Activated CD8-positive, alpha-beta memory T cell treated with anti-CD3 and anti-CD28 coated beads, Interleukin-2, amount 10 ng/mL, durations not matched to agents 7 days and 5 days (primary cell): Measurements from ENCODE around the gene PARP9. TPM values are rescaled to one million over a fixed set of nuclear protein-coding genes. Genes with fewer than 3 reads are reported as not detected.

Source experiments
- ATAC-seq: fragments of 150-1000 bp; cut with Tn5 transposase; one replicate; pipeline ENCODE4 v1.10.0; 2021; ENCODE audit warnings: moderate library complexity
- CTCF ChIA-PET: fragments of 350-600 bp; sonication (Branson Sonifier 250); formaldehyde crosslinking; loops from one replicate; lab custom pipeline; 2021; ENCODE audit warnings: antibody characterized with exemption; lab: Charles Lee
- DNase-seq: peaks from one replicate; pipeline ENCODE4 v3.0.0-alpha.2; 2020
- H3K27ac Mint-ChIP-seq: one replicate; pipeline ENCODE4 v1.8.0; 2021; ENCODE audit warnings: mild to moderate bottlenecking, mixed read lengths
- H3K27me3 Mint-ChIP-seq: one replicate; pipeline ENCODE4 v1.8.0; 2021; ENCODE audit warnings: mixed read lengths
- H3K36me3 Mint-ChIP-seq: one replicate; pipeline ENCODE4 v1.8.0; 2021; ENCODE audit warnings: mild to moderate bottlenecking, mixed read lengths
- H3K4me1 Mint-ChIP-seq: one replicate; pipeline ENCODE4 v1.8.0; 2021; ENCODE audit warnings: mixed read lengths
- H3K4me3 Mint-ChIP-seq: one replicate; pipeline ENCODE4 v1.8.0; 2021; ENCODE audit warnings: mild to moderate bottlenecking, moderate library complexity, mixed read lengths
- H3K9me3 Mint-ChIP-seq: one replicate; pipeline ENCODE4 v1.8.0; 2022; ENCODE audit warnings: low read depth, mixed read lengths
- total RNA-seq, 2 experiments: library from RNA; stranded (reverse); gene quantifications; one replicate each; pipeline ENCODE4 v1.2.3, GENCODE V29; 2021

The PARP9 gene
- total RNA-seq, 2 experiments from 2014 or later = 91.8 to 147 TPM

- Mint-ChIP-seq H3K9me3 (no peaks in the 10 kb centered on the region), H3K4me3 (no peak overlapping the region), H3K4me1 (peaks cover 11% of the 10 kb centered on the region), H3K36me3 (peaks cover 27% of the 10 kb centered on the region), H3K27me3 (no peaks in the 10 kb centered on the region), H3K27ac (no peak overlapping the region)
- ATAC-seq = peak; percentile 27
- no peak for DNase-seq
- CTCF ChIA-PET = interaction anchor here (1.6 kb wide), 2 partner anchors 8 to 10 kb away, joined by 3 to 4 read pairs; no protein-coding TSS in a partner anchor
Measured at GRCh38 chr3:122488262-122488973, 75.7 kb downstream of the PARP9 start.

- CTCF ChIA-PET = no interaction called here
- Mint-ChIP-seq H3K27ac (no peak overlapping the region), H3K36me3 (peaks cover 11% of the 10 kb centered on the region), H3K27me3 (no peaks in the 10 kb centered on the region), H3K4me1 (peaks cover 19% of the 10 kb centered on the region), H3K9me3 (no peaks in the 10 kb centered on the region), H3K4me3 (no peak overlapping the region)
- ATAC-seq (no peak), DNase-seq (no peak)
Measured at GRCh38 chr3:122484985-122485384, 79.1 kb downstream of the PARP9 start.

GRCh38 chr3:122481390-122481789 is 82.7 kb downstream of the PARP9 start:
- H3K4me1 Mint-ChIP-seq = peaks cover 15% of the 10 kb centered on the region

More at GRCh38 chr3:122481390-122481789, 82.7 kb downstream of the PARP9 start:
- Mint-ChIP-seq H3K36me3 (peaks cover 11% of the 10 kb centered on the region), H3K27ac (no peak overlapping the region), H3K4me3 (no peak overlapping the region), H3K9me3 (no peaks in the 10 kb centered on the region), H3K27me3 (no peaks in the 10 kb centered on the region)
- ATAC-seq = no peak
- DNase-seq = no peak
- CTCF ChIA-PET = no interaction called here

Other genes with a start within 250 kb of the PARP9 start
- gene CSTA, start 239.1 kb downstream of the PARP9 start, total RNA-seq = not detected
- gene MIX23, start 181.1 kb downstream of the PARP9 start, total RNA-seq = 10 to 100 TPM; 39.3 to 48.9 TPM
- gene FAM162A, start 180.1 kb downstream of the PARP9 start, total RNA-seq = 10 to 100 TPM; 51.3 to 63.9 TPM
- 1 to 10 TPM; 4.6 to 4.8 TPM for gene WDR5B, start 148.2 kb downstream of the PARP9 start, total RNA-seq
- gene KPNA1, start 49.4 kb downstream of the PARP9 start, total RNA-seq = 10 to 100 TPM; 45.2 to 65.6 TPM
- gene DTX3L, start within 50 bp of the PARP9 start, total RNA-seq = 100 to 1,000 TPM; 108 to 138 TPM
- 10 to 100 TPM; 36.1 to 40.6 TPM for gene PARP15, start 13.3 kb upstream of the PARP9 start, total RNA-seq
- 100 to 1,000 TPM; 133 to 194 TPM for gene PARP14, start 116.5 kb upstream of the PARP9 start, total RNA-seq
- gene HSPBAP1, start 229.5 kb upstream of the PARP9 start, total RNA-seq = 1 to 10 TPM; 7.7 to 8.4 TPM
- 1 to 10 TPM; 1.5 to 1.8 TPM for gene SLC49A4, start 230.8 kb upstream of the PARP9 start, total RNA-seq